ENCODE results near the gene NDUFS2.

NDUFS2 gene

DNA sequence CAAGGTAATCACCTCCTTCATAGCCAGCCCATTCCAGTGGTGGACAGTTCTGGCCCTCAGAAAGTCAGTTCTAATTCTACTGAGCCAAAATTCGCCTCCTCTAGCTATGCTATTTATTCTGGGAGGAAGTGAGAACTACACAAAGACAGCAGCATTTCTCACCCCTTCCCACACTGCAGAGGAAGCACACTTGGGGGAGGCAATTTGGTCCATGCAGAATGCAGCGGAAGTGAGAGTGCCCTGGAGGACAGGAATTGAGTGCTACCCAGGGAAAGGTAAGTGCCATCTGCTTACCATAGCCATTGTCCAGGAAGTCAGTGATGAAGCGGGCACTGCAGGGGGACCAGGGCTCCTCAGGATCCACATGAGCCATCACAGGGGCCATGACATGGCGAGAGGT lies 7.0 kb upstream of the NDUFS2 start:
- no peak for DNase-seq (ENCODE audit: low read depth in 2 of 2)

DNA sequence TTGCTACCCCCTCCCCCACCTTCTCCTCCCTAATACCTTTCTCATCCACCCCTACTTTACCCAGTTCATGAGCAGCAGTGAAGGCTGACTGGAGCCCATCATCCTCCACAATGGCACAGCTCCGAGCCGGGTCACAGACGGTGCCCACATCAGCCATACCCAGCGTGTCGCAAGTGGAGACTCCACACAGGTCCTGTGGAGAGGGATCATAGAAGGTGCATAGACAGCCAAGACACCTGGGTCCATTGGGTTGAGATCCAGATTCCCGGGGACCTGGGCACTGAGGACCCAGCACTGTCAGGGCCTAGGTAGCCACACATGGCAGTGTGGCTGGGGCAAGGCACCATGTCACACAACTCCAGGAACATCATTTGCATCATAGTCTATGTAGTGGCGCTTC lies 6.1 kb upstream of the NDUFS2 start:
- no peak for DNase-seq (ENCODE audit: low read depth in 2 of 2)

DNA sequence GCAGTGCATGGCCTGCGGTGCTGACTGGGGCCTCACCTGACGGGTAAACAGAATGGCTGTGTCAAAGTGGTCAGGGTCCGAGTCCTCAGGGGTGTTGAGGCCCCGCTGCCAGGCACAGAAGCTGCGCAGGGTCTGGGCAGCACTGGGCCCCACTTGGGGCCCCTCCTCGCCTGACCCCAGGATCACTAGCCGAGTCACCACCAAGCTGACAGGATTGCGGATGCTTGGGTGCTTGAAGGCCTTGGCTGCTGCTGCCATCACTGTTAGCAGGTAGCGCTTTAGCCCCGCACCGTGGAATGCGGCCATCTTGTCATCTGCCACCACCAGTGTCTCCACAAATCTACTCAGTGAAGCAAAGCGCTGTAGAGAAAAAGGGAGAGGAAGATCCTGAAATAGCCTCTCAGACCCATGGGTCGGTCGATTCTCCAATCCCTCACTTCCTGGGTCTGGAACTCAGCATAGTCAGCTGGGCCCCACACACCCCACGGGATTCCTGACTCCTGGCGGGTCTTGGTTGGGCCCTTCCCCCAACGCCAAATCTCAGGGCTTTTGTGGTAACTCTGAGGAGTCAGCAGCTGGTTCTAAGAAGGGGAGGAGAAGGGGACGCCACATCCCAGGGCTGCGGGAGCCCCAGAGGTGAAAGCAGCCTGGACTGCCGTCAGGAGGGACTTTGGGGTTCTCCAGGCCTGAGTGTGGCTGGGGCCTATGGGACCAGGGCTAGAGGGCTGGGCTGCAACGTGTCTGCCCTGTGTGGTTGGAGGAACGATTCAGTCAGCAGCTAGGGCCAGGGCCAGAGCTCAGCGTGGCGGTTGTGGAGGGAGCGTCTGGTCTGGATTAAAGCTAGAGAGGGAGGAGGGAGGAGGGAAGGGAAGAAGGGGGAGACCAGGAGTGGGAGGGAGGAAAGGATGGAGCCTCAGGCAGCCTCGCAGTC lies 5.4 kb upstream of the NDUFS2 start:
- DNase-seq (ENCODE audit: low read depth in 2 of 2) = no peak

DNA sequence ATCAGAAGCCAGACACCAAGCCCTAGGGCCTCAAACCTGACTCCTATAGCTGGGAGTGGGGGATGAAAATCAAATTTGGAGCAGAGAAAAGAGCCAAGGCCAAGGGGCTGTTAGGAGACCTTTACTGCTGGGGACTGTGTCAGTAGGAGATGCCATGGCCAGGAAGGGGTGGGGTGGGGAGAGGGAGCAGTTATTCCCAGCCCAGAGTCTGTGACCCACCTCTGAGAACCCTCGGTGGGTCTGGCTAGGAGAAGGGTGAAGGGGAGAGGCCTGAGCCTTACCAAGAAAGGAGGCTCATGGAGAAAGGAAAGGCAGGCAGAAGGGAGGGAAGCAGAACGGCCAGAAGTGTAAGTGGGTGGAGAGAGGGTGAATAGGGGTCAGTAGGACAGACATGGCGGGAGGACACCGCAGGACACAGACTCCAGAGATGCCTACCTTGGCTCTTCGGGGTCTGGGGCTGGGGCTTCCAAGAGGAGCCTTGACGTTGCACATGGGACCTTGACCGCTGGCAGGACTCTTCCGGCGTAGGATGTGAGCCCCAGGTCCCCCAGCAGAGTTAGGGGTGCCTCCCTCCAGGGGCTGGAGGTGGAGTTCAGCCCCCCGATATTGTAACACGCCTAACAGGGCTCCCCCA lies 4.5 kb upstream of the NDUFS2 start:
- no peak for DNase-seq (ENCODE audit: low read depth in 2 of 2)

DNA sequence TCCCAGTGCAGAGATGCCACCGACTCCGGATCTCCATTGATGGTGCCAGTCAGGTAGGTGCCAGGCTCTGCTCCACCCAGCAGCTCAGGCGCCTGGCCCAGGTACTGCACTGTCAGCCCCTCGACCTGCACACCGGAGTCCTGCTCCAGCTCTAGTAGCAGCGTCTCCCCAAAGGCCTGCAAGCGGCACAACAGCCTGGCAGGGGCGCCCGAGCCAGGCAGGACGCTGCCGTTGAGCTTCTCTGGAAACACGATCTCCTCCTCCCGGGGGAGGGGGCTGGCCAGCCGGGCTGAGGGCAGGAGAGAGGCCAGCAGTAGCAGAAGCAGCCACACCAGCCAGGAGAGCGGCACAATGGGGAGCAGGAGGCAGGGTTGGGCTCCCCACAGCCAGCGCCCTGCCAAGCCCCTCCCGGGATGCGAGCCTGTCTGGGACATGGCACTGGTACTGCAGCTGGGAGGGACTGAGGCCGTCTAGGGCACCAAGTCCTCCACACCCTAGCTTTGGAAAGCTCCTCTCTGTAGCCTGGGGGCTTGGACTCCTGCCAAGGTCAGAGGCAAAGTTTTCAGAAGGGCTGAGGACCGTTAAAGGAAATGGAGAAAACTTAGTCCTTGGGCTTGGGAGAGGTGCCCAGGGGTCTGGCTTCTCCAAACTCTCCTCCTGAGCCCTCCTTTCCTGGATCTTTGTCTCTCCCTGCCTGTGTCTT lies 3.8 kb upstream of the NDUFS2 start:
- no peak for DNase-seq (ENCODE audit: low read depth in 2 of 2)

DNA sequence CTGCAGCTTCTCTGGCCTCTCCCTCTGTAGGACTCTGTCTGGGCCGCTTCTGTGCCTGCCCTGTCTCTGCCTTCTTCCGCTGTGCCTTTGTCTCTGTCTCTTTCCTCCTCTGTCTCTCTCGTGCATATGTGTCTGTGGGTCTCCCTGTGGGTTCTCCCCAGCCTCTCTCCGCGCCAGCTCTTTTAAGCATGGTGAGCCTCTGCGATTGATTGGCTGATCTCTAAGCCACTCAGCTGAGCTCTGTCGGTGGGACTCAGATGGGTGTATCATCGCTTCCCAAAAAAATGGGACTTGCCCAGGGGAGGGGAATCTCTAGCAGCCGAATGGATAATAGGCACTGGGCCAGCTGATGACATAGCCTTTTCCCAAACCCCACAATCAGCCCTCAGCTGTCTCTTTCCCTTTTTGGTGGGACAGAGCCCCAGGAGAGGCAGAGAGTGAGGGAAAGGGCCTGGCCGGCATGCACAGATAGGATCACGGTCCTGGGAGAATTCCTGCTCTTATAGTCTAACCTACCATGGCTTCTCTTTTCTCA lies 3.2 kb upstream of the NDUFS2 start, which contains the start of gene ADAMTS4:
TSS of gene ADAMTS4 (minus strand) at position 158 of the 535 bp plus-strand sequence. CDS start 427 bp downstream, outside the sequence.
- no peak for DNase-seq (ENCODE audit: low read depth in 2 of 2)

DNA sequence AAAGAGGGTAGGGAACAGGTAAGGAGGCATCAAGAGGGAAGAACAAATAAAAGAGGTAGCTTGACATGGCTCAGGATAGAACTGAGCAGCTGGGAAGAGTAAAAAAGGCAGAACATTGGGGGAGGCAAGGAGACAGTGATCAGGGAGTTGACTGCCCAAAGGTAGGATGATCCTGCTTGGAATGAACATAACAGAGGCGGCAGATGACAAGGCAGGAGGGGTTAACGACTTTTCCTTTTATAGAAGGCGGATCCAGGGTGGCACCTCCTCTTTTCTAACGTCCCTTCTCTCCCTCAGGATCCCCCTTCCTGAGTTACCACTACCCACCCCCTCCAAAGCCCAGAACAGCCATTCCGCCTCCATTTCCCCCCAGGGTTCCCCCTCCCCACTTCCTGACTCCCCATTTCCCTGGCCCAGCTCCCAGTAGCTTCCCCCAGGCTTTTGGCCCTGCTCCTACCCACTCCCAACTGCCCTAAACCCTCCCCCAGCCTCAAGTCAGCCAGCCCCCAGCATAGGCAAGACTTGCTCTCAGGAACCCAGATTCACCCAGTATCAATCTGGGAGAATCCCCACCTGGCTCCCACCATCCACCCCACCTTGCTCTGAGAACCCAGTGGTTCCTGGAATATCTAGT lies 2.5 kb upstream of the NDUFS2 start:
- no peak for DNase-seq (ENCODE audit: low read depth in 2 of 2)

DNA sequence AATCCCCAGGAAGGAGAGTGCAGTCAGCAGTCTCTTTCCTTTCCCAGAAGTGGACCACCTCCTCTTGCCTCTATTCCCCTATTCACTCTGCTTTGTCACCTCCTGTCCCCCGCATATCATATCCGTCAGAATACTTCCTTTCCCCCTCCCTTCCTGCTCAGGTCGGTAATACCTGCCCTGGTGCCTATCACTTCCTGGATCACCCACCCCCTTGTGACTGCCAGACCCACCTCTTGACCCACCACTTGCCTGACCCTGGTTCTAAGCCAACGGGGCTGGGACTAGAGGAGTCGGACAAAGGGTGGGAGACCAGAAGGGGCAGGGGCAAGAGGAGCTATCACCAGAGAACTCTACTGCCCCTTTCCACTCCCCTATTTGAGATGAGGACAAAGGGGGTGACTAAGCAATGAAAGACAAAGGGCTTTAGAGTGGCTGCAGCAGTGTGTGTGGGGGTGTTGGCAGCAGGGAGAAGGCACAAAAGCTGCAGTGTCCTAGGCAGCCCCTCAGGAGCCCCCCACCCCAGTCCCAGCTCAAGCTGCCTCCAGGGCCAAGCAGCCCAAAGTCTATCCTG lies 1.7 kb upstream of the NDUFS2 start:
- DNase-seq (ENCODE audit: low read depth in 2 of 2) = no peak

DNA sequence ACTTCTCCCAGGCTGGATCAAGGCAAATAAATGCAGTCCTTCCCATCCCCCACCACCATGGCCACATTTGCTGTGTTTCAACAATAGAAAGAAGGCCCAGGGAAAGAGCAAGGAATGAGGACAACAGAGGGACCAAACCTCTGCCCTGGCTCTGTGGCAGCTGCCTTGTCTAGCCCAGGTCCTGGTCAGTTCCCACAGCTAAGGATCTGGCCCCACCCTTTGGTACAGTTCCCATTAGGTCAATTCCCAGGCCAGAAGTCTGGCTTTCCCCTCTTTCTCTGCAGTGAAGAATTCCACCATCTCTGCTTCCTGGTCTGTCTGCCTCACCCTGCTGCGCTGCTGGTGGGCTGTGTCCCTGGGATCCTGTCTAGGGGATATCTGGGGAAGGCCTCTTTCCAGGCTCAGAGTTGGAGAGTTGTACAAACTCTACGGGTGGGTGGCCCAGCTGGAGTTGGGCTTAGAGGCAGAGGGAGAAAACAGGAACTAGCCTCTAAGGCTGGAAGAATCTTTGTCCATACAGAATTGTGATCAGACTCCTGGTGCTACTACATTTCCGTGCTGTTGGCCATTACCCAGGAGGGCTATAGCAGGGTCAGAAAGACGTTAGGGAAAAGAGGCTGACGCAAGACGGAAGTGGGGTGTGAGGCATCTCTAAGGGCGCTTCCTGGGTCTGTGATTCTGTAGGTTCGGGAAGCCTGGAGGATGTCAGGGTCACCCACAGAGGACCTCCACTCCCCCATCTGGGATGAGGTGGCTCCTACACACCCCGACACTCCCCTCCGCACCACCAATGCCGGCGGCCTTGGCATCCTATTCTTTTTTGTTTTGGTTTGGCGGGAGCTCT lies 953 bp upstream of the NDUFS2 start:
- DNase-seq (ENCODE audit: low read depth in 2 of 2) = no peak

DNA sequence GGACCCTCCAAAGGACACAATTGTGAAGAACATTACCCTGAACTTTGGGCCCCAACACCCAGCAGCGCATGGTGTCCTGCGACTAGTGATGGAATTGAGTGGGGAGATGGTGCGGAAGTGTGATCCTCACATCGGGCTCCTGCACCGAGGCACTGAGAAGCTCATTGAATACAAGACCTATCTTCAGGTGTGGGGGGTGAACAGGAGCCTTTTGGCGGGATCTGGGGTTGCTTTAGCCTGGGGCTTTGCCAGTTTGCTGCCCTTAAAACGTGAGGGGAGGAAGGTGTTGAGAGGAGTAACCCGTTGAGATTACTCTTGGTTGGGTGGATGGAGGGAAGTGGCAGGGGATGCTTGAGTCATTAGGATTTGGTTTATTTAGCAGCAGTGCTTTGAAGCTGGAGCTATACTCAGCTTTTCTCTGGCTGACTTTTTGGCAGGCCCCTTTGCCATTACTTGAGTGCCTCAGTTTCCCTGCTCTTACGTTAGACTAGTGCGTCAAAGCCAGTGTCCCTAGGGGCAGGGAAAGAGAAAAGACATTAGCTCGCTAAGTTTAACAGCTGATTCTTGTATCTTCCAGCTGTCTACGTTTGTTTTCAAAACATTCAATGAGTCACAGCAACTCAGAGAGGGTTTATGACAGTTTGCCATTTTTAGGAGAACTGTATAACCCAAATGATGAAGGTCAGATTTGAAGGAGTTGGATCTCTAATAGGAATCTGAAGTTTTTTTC lies 4.4 kb downstream of the NDUFS2 start:
- no peak for DNase-seq (ENCODE audit: low read depth in 2 of 2)

DNA sequence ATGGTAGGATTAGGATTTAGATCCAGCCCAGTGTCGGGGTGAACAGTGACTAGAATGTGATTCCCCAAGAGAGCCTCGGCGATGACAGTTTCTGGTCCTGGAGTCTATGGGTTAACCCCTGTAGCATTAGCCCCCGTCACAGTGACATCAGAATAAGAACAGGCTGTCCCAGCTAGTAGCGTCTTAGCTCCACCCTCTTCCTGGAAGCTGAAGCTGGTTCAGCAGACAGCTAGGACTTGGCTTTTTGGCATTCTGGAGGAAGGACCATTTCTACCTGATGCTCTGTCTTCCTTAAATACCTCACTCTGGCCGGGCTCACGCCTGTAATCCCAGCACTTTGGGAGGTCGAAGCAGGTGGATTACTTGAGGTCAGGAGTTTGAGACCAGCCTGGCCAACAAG lies 5.0 kb downstream of the NDUFS2 start:
- no peak for DNase-seq (ENCODE audit: low read depth in 2 of 2)

DNA sequence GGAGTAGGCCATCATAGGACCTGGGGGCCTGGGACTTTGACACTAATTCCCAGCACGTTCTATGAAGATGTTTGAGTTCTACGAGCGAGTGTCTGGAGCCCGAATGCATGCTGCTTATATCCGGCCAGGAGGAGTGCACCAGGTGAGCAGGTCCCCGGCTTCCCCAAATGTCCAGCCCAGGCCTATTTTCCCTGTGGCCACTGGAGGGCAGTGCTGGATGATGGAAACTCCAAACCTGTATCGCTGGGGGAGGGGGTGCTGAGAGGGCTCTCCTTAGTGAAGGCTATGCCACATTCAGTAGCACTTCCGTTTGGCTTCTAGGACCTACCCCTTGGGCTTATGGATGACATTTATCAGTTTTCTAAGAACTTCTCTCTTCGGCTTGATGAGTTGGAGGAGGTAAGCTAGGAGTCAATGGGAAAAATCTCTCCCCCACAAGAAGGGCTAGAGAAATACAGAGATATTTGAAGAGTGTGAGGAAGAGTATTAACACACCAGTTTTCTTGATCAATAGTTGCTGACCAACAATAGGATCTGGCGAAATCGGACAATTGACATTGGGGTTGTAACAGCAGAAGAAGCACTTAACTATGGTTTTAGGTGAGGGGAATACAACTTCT lies 7.7 kb downstream of the NDUFS2 start:
- DNase-seq (ENCODE audit: low read depth in 2 of 2) = peak; percentile 54 to 69

DNA sequence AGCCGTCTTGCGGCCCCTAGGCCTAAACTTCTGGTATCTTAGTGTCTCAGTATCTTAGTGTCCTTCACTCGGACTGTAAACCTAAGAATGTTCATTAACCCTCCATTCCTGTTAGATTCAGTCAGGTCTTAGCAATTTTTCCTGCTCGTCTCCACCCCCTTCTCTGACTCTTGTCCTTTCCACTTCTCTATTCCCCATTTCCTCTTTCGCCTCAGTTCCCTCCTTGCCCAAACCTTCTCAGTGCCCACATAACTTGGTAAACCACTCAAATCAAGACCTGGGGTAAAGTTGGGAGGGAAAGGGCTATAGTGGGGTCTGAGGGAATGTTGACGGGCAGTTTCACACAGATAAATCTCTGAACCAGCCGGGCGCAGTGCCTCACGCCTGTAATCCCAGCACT lies 12.2 kb downstream of the NDUFS2 start:
- DNase-seq (ENCODE audit: low read depth in 2 of 2) = no peak

DNA sequence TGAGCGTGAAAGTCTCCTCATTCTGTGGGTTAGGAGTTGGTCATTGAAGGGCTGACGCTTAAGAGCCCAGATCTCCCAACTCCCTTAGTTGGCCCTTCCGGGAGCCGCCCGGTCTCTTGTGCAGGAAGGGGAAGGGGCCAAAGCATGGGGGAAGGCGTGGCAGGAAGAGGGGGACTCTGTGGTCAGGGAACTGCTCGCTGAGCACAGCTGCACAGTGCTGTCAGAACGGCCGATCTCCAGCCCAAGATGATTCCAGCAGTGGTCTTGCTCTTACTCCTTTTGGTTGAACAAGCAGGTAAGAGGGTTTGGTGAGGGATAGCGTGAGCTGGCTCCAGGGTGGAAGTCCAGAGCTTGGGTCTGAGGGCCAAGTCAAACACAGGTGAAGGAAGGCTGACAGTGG lies 12.9 kb downstream of the NDUFS2 start, which contains the start of gene FCER1G:
TSS of gene FCER1G (plus strand) at position 220 of the 400 bp plus-strand sequence. CDS start at position 247, 27 bp downstream.
- DNase-seq (ENCODE audit: low read depth in 2 of 2) = no peak

DNA sequence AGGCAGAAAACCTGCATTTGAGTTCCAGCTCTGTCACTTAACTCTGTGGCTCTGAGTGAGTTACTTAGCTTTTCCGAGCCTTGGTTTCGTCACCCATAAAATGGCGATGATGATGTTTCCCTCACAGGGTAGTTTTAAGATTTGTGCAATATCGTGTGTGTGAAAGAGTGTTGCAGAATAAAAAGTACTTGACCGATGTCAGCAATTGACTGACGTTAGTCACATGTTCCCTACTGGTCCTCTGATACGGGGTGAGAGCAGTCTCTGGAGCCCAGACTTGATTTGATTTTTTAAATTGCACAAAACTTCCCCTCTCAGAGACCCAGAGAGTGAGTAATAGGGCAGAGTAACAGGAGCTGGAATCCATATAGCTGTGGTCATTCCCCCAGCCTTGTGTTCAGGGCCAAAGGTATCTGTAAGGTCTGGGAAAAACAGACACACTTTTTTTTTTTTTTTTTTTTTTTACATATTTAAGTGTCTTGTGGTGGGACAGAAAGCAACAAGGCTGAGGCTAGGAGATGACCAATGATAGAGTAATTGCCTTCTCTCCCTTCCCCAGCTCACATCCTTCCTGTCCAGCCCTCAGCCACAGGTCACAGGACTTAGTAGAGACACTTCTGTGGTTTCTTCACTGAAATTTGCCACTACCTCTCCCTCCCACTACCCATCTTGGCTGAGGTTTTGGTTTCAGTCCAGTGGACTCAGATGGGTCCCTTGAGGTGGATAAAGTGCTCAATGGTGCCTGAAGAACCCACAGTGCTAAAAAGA lies 15.0 kb downstream of the NDUFS2 start:
- DNase-seq (ENCODE audit: low read depth in 2 of 2) = no peak

DNA sequence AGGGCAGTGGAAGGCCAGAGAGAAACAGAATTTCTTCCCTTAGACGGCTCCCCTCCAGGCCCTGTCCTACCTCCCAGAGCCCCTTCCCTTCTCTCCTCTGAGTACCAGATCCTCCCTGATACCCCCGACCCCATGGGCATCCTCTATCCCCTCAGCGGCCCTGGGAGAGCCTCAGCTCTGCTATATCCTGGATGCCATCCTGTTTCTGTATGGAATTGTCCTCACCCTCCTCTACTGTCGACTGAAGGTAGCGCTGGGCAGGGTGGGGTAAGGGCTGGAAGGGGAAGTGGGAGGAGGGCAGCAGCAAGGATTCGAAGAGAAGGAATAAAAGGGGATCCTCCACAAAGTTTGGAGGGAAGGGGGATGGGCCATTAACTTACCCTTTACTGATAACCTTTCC lies 15.7 kb downstream of the NDUFS2 start:
- no peak for DNase-seq (ENCODE audit: low read depth in 2 of 2)

DNA sequence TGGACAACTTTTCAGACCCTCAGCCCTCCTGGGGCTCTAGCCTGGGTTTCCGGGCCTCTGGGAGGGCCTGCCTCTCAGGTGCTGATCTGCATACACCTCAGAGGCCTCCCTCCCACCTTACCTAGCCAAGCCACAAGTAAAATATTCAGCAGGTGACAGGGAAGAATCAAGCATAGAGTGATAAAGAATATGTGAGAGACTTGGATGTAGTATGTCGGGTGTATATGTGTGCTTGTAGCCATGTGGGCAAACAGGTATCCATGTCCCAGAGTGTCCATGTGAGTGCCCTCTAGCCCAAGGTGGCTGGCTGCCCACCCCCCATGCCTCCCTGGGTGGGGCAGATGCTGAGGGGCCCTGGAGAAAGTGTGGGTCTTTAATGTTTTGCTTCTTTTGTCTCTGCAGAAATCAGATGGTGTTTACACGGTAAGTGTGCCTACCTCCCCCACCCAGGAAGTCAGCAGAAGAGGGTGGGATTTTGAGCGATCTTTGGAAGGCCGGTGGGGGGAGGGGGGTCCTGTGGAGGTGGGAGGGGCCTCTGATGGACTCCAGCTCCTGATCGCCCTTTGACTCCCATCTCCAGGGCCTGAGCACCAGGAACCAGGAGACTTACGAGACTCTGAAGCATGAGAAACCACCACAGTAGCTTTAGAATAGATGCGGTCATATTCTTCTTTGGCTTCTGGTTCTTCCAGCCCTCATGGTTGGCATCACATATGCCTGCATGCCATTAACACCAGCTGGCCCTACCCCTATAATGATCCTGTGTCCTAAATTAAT lies 16.3 kb downstream of the NDUFS2 start:
- no peak for DNase-seq (ENCODE audit: low read depth in 2 of 2)

Measured in stimulated activated CD4-positive, alpha-beta T cell treated with anti-CD3 and anti-CD28 coated beads, Interleukin-15, amount 100 ng/mL, for 48 hours (primary cell).